Activated CD4-positive, alpha-beta T cell treated with anti-CD3 and anti-CD28 coated beads for 4 hours (primary cell): ENCODE data around the gene RNF4.
"Not testable (repeated sequence)": the region's sequence is repeated elsewhere in the genome, so short reads cannot be mapped to it uniquely, and the experiment has no call there.

Source experiments
- DNase-seq, 2 donors: peaks; one replicate each; pipeline ENCODE4 v3.0.0-alpha.2; 2020

The RNF4 gene, protein sequence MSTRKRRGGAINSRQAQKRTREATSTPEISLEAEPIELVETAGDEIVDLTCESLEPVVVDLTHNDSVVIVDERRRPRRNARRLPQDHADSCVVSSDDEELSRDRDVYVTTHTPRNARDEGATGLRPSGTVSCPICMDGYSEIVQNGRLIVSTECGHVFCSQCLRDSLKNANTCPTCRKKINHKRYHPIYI

DNA sequence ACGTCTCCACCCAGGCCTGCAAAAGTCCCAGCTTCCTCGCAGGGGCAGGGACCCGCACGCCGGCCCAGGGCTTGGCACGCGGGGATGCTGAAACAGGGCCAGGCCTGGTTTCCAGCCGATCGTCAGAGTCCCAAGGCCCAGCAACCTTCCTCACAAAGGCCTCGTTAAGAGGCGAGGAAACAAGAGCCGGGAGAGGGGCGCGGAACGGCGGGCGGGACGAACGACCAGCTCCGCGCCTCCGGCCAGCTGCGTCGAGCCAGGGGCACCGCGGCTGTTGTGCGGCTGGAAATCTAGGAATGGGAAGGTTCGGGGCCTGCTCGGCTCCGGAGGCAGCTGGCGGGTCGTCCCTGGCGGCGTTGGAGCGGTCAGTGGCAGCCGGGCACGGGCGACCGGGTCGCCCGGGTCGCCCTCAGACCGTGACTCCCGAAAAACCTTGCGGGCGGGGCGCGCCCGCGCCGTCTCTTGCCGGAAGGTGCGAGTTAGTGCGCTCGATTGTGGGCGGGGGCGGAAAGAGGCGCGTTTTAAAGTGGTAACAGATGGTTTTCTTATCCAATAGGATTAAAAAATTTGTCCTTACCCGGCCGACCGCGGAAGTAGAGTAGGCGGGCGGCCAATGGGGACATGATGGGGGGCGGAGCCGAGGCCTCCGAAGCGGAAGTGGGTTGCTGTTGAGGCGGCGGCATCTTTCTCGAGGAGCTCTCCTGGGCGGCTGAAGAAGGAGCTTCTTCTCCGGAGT is at the start of gene RNF4:
RNF4 (plus strand) TSS at position 651 of the 736 bp plus-strand sequence. CDS start 21,388 bp downstream, outside the sequence.
- peak; percentile 94 to 96 for DNase-seq

DNA sequence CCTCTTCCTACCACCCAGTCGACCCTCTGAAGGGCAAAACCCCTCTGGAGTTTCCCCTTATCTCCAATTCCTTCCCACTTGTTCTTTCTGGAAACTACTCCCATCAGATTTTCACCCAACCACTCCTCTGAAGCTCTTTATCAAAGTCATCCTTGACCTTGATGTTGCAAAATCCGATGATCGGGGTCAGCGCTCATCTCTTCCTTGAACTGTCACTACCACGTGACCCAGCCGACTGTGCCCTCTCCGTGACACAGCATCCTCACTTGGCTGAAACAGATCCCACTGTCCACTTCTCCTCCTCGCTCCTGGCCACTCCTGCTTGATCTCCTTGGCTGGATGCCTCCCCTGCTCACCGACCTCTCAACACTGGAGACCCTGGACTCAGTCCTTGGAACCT is 49.1 kb upstream of the RNF4 start:
- no peak for DNase-seq

DNA sequence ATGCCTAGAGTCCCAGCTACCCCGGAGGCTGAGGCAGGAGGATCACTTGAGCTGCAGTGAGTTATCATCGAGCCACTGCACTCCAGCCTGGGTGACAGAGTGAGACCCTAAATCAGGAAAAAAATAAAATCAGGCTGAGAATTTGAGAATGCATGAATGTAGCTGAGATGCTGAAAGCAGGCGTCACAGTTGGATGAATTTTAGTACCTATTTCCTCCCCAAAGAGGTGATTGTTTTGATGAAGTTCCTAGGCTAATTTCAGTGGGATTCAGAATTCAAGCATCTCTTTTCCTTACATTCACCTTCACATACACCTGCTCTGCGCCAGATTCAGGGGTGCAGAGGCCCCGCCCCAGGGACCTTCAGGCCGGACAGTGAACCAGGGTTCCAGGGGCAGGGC is 47.0 kb upstream of the RNF4 start:
- DNase-seq, result no peak

DNA sequence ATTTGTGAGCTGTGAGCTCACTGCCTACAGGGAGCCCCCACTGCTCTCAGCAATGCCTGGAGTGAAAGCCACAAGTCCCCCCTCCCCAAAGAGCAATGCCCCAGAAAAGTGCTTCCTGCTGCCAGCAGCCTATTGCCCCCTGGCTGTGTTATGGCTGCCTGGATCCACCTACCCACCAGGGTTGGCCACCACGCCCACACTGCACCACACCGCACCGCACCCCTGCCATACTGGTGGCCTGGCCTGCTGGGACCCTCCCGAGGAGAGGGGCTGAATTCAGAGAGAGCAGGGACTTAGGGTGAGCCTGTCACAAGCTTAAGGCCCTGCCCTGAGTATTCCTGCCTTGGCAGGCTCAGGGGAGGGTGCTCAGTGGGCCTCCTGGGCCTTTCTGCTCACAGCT is 45.8 kb upstream of the RNF4 start:
- DNase-seq, result no peak

DNA sequence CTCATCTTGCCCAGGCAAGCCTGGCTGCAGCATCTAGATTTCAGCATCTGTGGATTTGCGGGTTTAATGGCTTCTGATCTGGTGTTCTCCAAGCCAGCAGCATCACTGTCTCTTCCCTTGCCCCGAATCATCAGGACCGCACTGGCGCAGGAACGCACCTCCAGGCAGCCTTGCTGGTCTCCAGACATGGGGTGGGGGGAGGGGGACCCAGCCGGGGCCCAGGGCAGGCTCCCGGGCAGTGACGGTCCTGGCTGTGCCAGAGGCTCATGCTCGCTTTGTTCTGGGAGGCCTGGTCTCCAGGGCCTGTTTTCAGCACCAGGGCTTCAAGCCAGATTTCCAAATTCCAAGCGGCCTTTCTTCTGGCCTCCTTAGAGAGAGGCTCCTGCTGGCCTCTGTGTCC is 45.2 kb upstream of the RNF4 start:
- DNase-seq, result no peak

DNA sequence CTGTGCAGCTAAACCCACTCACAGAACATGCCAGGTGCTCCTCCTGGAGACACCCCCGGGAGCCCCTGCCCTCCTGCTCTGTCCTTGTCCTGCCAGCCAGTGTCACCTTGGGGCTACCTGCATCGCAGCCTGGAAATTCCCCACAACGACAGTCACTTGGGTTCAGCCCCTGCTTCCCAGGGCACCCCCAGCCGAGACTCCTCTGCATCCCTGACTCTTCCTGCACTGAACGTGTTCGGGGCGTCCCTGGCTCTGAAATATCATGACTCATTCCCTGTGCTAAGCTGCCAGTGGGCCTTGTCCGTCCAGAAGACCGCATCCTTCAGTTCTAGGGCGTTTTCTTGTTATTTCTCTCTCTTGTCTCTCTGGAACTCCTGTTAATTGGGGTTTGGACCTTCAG is 44.3 kb upstream of the RNF4 start:
- no peak for DNase-seq

DNA sequence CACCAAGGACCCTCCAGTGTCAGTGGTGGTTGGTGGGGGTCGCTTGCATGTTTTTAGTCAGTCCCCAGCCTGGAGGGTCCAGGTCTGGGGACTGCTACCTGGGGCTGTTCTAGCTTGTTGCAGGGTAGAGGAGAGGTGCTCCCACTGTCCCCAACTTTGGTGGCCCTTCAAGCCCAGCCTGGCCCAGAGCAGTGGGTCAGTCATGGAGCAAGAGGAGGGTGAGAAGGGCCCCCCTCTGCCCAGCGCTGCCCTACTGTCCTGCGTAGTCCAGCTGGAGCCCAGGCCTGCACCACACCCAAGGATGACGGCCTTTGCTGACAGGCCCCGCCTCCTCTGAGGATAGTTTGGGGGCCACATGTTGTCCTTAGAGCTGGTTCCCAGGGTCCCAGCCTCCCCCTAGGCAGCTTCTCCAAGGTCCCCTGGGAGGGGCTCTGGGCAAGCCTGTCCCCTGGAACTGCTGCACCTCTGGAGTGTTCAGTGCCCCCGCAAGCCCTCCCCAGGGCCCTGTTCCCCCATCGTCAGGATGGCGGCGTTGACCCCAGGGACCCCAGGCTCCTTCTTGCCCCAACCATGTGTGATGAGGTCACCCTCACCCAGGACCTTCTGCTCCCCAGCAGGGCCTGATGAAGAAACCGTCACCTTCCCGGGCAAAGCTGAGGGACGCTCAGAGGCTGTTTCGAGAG is 43.4 kb upstream of the RNF4 start:
- no peak for DNase-seq

DNA sequence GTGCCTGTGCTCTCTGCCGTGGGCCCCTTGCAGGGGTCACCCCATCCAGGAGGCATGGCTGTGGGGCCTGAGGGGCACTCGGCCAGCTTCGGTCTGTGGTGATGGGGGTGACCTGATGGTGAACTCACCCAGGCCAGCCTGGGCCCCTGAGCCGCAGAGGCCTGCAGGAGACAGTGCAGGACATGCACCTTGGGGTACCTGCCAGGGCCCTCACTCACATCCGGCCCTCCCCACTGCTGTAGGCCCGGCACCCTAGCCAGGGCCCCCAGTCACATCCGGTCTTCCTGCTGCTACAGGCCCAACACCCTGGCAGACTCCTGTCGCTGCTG is 42.9 kb upstream of the RNF4 start:
- DNase-seq, result no peak

DNA sequence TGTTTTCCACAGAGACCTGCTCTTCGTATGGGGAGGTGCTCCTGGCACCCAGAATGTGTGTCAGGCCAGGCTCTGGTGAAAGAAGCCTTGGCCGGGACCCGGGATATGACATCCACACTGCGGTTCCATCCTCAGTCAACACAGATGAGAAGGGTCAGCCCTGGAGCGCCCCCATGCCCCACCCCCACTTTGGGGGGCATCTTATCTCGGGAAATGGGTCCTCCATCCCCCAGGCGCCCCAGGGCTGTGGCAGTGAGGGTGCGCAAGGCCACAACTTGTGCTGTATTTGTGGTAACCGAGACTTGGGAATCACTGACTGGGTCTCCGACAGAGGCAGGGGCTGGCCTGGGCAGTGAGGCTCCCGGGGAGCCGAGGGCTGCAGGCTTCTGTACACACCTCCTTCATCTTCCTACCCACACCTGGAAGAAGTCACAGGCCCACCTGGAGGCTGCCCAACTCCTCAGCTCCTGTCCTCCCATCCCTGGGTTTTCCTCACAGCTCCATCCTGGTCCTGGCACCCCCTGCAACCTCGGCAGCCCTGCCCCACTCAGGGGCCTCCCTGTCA is 42.1 kb upstream of the RNF4 start:
- DNase-seq, result no peak

DNA sequence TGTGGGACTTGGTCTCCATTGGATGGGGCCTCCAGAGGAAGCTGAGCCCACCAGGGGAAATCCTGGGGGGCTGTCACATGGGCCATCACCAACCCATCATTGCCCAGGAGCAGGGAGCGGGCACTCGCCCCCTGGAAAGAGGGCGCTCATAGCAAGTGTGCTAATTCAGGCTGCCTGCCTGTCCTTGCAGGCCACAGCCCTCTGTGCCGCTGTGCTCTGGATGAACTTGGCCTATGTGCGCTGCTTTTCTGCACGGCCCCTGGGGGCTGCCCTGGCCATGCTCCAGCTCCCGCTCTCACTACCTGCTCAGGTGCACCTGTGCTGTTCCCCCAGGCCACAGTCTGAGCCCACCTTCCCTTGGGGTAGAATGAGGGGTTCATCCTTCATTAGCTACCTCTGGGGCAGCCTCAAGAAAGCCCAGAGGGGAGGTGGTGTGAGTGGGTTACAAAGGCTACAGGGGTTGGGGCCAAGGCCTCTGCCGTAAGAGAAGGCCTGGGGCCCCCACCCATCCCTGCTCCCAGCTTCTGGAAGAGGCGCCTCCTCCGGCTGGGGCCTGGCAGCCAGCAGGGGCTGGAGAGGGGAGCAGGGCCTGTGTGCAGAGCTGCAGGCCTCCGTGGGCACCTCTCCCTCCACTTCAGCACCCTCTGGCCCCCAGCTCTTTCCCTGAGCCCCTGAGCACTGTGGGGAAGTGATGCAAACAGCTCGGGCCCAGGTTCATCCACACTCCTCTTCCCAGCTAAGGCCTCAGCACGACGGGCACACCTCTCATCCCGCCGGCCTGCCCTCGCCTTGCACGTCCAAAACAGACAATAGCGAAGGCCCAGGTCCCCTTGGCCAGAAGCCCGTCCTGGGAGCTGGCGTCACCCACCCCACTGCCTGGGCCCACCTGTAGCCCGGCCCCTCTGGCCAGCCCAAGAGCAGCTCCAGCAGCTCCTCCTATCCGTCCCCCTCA is 41.2 kb upstream of the RNF4 start:
- DNase-seq, result no peak

DNA sequence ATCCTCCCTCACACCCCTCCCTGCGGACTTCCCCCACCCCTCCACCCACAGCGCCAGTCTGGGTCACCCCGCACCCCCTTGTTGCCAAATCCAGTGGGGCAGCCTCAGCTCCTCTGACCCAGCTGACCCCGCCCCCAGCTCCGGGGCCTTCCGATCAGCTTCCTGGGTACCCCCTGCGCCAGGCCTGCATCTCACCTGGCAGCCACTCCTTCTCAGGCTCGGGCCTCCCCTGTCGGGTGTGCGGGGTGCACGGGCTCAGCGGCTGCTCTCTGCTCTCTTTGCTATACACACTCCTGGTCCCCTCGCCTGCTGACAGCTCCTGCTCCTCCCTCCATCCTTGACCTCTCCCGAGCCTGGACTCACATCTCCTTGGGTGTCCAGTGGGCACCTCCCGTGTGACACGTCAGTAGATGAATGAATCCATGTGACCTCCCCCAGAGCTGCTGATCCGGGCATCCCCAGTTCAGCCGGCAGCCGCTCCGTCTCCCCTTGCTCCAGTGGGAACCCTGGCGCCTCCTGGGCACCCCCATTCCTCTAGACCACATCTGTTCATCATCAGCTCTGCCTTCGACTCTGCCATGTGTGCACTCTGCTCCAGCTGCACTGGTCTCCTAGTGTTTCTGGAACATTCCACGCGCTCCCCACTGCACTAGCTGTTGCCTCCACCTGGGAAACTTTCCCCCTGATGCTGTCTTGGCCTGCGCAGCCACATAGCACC is 40.3 kb upstream of the RNF4 start:
- DNase-seq, result no peak

DNA sequence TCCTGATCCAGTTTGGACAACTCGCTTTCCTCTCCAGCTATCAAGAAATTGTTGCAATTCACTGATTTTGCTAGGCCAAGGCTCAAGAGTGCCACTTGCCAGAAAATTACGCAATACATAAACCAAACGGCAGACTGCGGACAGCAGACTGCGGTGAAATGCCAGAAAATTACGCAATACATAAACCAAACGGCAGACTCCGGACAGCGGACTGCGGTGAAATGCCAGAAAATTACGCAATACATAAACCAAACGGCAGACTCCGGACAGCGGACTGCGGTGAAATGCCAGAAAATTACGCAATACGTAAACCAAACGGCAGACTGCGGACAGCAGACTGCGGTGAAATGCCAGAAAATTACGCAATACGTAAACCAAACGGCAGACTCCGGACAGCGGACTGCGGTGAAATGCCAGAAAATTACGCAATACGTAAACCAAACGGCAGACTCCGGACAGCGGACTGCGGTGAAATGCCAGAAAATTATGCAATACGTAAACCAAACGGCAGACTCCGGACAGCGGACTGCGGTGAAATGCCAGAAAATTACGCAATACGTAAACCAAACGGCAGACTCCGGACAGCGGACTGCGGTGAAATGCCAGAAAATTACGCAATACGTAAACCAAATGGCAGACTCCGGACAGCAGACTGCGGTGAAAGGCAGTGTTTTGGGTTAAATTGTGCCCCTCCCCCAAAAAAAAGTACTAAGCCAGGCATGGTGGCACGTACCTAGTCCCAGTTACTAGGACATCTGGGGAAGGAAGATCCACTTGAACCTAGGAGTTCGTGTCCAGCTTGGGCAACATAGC is 38.8 kb upstream of the RNF4 start:
- not testable (repeated sequence) for DNase-seq

DNA sequence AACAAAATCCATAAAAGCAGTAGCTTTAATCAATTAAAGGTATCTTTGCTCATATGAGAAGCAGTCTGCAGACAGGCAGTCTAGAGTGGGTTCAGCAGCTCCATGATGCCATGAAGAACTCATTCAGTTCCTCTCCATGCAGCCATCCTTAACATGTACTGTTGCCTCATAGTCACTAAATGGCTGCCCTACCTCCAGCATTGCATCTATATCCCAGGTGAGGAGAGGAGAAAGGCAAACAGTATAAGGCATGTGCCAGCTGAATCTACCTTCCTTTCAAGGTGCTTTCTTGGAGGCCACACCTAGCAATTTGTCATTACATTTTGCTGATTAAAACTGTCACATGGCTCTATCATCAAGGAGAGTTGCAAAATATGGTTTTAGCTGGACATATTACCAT is 36.9 kb upstream of the RNF4 start:
- DNase-seq, result no peak

DNA sequence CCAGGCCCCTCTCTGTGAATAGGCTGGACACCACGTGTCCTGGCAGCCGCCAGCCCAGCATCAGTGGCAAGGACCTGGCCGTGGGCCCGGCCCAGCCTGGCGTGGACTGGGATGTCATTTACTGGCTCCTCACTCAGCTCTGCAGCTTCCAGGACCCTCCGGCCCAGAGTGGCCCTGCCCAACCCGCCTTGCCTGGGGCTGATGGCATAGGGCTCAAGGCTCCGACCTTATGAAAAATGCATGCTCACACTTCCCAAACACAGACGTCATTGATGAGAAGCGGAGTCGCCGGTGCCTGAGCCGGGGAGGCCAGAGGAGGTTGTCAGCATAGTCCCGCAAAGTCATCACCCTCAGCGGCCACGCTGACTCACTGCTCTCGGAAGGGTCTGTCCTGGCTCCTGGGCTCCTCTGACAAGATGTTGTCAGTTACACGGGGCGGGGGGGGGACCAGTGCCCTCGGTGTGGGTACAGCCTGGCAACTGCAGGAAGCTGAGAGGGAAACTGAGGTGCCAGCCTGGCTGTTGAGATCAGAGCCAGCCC is 35.8 kb upstream of the RNF4 start:
- DNase-seq, result no peak

DNA sequence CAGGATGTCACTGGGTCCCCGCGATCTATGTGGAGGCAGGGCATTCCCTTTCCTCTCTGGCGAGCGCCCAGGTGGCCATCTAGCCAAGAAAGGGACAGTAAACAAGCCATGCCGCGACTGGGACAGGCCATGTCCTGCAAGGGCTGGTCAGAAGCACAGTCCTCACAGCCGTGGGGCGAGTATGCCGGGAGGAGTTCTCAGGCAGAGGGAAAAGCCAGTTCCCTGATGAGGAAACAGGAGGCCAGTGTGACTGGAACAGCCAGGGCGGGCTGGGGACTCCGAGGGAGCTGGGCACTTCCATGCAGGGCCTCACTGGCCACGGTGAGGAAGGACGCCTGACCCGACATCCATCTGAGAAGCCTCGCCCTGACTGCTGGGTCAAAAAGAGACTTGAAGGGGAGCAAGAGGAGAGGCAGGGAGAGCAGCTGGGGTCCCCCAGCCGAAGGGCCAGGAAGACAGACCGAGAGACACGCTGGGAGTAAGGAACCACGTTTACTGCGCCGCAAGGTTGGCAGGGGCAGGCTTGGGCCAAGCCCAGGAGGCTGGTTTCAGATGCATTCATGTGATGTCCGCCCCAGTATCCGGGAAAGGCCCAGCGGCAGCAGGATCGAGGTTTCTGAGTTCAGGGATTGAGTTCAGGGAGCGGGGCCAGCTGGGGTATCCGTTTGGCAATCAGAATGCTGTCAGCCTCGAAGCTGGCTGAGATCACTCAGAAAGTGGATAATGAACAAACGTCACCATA is 35.1 kb upstream of the RNF4 start:
- DNase-seq, result no peak

DNA sequence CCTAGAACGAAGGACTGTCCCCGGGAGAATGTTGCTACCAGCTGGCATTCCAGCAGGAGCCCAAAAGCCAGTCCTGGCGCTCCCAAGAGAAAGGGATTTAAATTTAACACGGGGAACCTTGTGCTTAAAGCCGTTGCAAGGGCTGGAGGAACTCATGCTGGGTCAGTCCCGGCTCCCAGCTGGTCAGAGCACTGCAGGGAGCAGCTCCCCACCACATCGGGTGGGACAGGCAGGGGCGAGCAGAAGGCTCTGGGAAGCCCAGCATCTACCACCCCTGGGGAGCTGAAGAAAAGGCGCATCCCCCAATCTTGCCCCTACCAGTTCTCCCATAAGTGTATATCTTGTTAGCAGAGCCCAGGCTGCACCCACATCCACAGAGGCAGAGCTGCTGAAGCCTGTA is 34.5 kb upstream of the RNF4 start:
- no peak for DNase-seq

DNA sequence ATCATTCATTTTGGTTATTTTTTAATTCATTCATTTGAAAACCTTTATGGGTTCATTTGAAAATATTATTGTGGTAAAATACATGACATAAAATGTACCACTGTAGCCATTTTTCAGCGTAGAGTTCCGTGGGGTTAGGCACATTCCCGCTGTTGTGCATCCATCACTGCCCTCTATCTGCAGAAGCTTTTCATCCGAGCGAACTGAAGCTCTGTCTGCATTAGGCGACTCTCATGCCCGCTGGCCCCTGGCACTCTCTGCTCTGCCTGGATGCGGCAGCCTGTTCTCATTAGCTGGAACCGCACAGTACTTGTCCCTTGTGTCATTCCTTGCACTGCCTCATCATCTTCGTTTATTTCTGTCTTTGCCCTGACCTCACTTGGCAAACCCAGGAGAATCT is 32.6 kb upstream of the RNF4 start:
- no peak for DNase-seq

DNA sequence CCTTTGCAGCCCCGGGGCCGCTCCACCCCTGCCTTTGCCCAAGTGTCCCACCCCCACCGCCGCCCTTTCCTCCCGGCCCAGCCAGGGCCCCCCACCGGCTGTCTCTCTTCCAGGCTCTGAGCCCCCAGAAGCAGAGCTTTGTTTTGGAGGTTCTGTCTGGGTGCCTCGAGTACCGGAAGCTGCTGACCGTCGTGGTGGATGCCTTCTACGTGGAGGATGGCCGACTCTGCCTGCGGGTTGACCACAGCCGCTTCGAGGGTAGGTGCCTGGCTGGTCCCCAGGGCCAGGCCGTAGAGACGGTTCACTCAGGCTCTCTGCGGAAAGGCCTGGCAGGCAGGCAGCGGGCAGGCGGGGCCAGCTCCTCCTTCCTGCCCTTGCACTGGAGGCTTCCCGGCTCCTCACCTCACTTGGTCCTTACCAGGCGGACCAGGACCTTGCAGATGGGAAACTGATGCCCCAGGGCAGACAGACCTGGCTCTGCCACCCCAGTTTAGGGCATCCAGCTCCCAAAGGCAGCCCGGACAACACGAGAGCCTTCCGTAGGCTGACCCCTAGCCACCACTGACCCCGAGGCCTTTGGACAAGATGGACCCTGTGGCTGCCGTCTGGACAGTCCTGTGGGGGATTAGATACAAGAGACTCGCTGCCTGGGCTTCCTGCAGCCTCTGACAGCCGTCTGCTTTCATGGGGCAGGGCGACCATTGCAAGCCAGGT is 32.0 kb upstream of the RNF4 start:
- DNase-seq, result no peak

DNA sequence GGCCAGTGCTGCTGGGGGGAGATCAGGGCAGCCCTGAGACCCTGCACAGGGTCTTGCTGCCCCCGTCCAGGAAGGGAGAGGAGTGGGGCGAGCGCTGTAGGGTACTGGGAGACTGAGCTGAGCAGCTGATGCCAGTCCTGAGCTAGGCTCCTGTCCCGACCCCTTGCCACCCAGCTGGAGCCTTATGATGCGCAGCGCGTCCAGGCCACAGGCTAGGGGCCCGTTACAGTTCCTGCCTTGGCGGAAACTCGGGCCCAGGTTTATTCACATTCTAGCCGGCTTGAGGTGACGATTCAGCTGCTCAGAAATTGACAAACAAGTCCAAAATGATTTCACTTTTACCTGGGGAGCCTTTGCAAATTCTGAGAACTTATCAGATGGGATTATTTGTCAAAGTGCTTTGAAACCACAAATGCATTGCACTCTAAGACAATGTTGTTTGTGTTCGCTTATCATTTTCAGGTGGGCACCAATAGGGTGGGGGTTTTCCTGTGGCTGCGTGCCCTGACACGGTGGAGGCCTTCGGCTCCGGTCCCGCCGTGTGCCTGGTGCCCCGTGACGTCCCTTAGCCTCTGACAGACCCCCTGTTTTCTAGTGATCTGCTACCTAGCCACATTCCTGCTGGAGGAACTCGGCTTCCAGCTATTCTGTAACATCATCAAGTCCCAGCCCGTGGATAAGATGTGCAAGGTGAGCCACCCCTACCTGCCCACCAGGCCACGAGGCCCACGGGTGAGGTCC is 31.3 kb upstream of the RNF4 start:
- no peak for DNase-seq
